ENCODE measurements around the gene SCGN.

- TF ChIP-seq, protein P1, sequence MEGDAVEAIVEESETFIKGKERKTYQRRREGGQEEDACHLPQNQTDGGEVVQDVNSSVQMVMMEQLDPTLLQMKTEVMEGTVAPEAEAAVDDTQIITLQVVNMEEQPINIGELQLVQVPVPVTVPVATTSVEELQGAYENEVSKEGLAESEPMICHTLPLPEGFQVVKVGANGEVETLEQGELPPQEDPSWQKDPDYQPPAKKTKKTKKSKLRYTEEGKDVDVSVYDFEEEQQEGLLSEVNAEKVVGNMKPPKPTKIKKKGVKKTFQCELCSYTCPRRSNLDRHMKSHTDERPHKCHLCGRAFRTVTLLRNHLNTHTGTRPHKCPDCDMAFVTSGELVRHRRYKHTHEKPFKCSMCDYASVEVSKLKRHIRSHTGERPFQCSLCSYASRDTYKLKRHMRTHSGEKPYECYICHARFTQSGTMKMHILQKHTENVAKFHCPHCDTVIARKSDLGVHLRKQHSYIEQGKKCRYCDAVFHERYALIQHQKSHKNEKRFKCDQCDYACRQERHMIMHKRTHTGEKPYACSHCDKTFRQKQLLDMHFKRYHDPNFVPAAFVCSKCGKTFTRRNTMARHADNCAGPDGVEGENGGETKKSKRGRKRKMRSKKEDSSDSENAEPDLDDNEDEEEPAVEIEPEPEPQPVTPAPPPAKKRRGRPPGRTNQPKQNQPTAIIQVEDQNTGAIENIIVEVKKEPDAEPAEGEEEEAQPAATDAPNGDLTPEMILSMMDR (IDR thresholded peaks at IDR 0.05), result no peak
- TF ChIP-seq POLR2A (IDR thresholded peaks at IDR 0.05) (no peak), EP300 (IDR thresholded peaks at IDR 0.05; ENCODE audit: low read depth) (no peak), POLR2AphosphoS5 (IDR thresholded peaks at IDR 0.05) (no peak)
These were observed 74.3 kb downstream of the SCGN start for GRCh38 chr6:25726122-25726911.

All from transverse colon (tissue), 4 donors.